ENCODE measurements around the gene ABLIM1.
A peak's percentile ranks its signal among the peaks of the same experiment; 100 is the strongest.

GRCh38 chr10:114458955-114459354 lies 199.1 kb downstream of the ABLIM1 start:
- TF ChIP-seq POLR2AphosphoS5 (IDR thresholded peaks at IDR 0.05; ENCODE audit: low read depth, low read length) = no peak
- TF ChIP-seq POLR2A (IDR thresholded peaks at IDR 0.05; ENCODE audit: low read depth, low read length) = no peak
- no peak for TF ChIP-seq PAX5 (IDR thresholded peaks at IDR 0.05; ENCODE audit: insufficient read depth, low read length, severe bottlenecking)
- TF ChIP-seq POU2F2 (IDR thresholded peaks at IDR 0.05; ENCODE audit: low read depth, low read length) = no peak
- TF ChIP-seq SPI1 (IDR thresholded peaks at IDR 0.05; ENCODE audit: low read depth, low read length) = peak; percentile 67
- no peak for TF ChIP-seq TAF1 (IDR thresholded peaks at IDR 0.05; ENCODE audit: low read depth, low read length)

Data from GM12891 (cell line).